Activated CD8-positive, alpha-beta T cell treated with anti-CD3 and anti-CD28 coated beads for 36 hours (primary cell): ENCODE results near the gene ANGEL1. TPM values are rescaled to one million over a fixed set of nuclear protein-coding genes. Genes with fewer than 3 reads are reported as not detected.

Experiments used
- ATAC-seq: fragments of 200-7000 bp; cut with Tn5 transposase; one replicate; pipeline ENCODE4 v1.10.0; 2021; ENCODE audit warnings: mild to moderate bottlenecking, moderate library complexity
- CTCF ChIA-PET: fragments of 350-600 bp; sonication (Branson Sonifier 250); formaldehyde crosslinking; loops from one replicate; lab custom pipeline; 2021; ENCODE audit warnings: antibody characterized with exemption; lab: Charles Lee
- POLR2A ChIA-PET: fragments of 350-600 bp; sonication (Branson Sonifier 250); formaldehyde crosslinking; loops from one replicate; lab custom pipeline; 2021; ENCODE audit warnings: antibody characterized with exemption; lab: Charles Lee
- DNase-seq: peaks from one replicate; pipeline ENCODE4 v3.0.0-alpha.2; 2020
- H3K27ac Mint-ChIP-seq: one replicate; pipeline ENCODE4 v1.8.0; 2021; ENCODE audit warnings: mild to moderate bottlenecking, mixed read lengths
- H3K27me3 Mint-ChIP-seq: one replicate; pipeline ENCODE4 v1.8.0; 2021; ENCODE audit warnings: mixed read lengths
- H3K36me3 Mint-ChIP-seq: one replicate; pipeline ENCODE4 v1.8.0; 2021; ENCODE audit warnings: low read depth, mixed read lengths
- H3K4me1 Mint-ChIP-seq: one replicate; pipeline ENCODE4 v1.8.0; 2021; ENCODE audit warnings: low read depth, mixed read lengths
- H3K4me3 Mint-ChIP-seq: one replicate; pipeline ENCODE4 v1.8.0; 2021; ENCODE audit warnings: mild to moderate bottlenecking, moderate library complexity, mixed read lengths
- H3K9me3 Mint-ChIP-seq: one replicate; pipeline ENCODE4 v1.8.0; 2021; ENCODE audit warnings: mixed read lengths
- CTCF ChIP-seq: fragments of 200-600 bp; IDR thresholded peaks from one replicate; pipeline ENCODE4 v1.8.0; 2022; ENCODE audit warnings: antibody characterized with exemption, mild to moderate bottlenecking
- intact Hi-C: fragments of 100-400 bp; cut with micrococcal nuclease; formaldehyde crosslinking; loops from one replicate; pipeline ENCODE4 v1.10.0; 2022
- total RNA-seq, 2 experiments: library from RNA; stranded (reverse); gene quantifications; one replicate each; pipeline ENCODE4 v1.2.3, GENCODE V29; 2021

The ANGEL1 gene
- total RNA-seq, 2 experiments from 2014 or later, result 16.5 to 21.5 TPM

GRCh38 chr14:76752744-76753143 lies 59.9 kb downstream of the ANGEL1 start:
- H3K27ac Mint-ChIP-seq, result no peak overlapping the region
- H3K4me3 Mint-ChIP-seq, result no peak overlapping the region
- no peaks in the 10 kb centered on the region for H3K4me1 Mint-ChIP-seq
- DNase-seq (no peak), ATAC-seq (no peak)
- intact Hi-C loops, result no loop called here
- no peaks in the 10 kb centered on the region for H3K36me3 Mint-ChIP-seq
- TF ChIP-seq CTCF, result no peak
- peaks cover 2% of the 10 kb centered on the region for H3K9me3 Mint-ChIP-seq
- peaks cover 4% of the 10 kb centered on the region for H3K27me3 Mint-ChIP-seq
- POLR2A ChIA-PET, result no interaction called here
- CTCF ChIA-PET, result no interaction called here

- ChIA-PET CTCF (no interaction called here), POLR2A (no interaction called here)
- ATAC-seq, result no peak
- no peak overlapping the region for H3K27ac Mint-ChIP-seq
- peaks cover 20% of the 10 kb centered on the region for H3K27me3 Mint-ChIP-seq
- no peaks in the 10 kb centered on the region for H3K4me1 Mint-ChIP-seq
- intact Hi-C loops, result no loop called here
- peaks cover 3% of the 10 kb centered on the region for H3K36me3 Mint-ChIP-seq
- no peak for TF ChIP-seq CTCF
- H3K4me3 Mint-ChIP-seq, result no peak overlapping the region
- H3K9me3 Mint-ChIP-seq, result peaks cover 14% of the 10 kb centered on the region
- DNase-seq, result no peak
These were observed 69.7 kb downstream of the ANGEL1 start for GRCh38 chr14:76742966-76743365.

- Mint-ChIP-seq H3K36me3 (peaks cover 3% of the 10 kb centered on the region), H3K27ac (no peak overlapping the region), H3K9me3 (peaks cover 14% of the 10 kb centered on the region), H3K4me1 (no peaks in the 10 kb centered on the region), H3K4me3 (no peak overlapping the region), H3K27me3 (peaks cover 20% of the 10 kb centered on the region)
- intact Hi-C loops, result no loop called here
- ATAC-seq (no peak), DNase-seq (no peak)
- TF ChIP-seq CTCF, result no peak
- POLR2A ChIA-PET, result no interaction called here
- CTCF ChIA-PET, result no interaction called here
These were observed 70.5 kb downstream of the ANGEL1 start for GRCh38 chr14:76742185-76742584.

GRCh38 chr14:76741074-76741473 lies 71.6 kb downstream of the ANGEL1 start:
- TF ChIP-seq CTCF, result no peak
- H3K4me3 Mint-ChIP-seq, result no peak overlapping the region
- H3K36me3 Mint-ChIP-seq, result peaks cover 3% of the 10 kb centered on the region
- ATAC-seq (no peak), DNase-seq (no peak)
- H3K4me1 Mint-ChIP-seq, result no peaks in the 10 kb centered on the region
- POLR2A ChIA-PET, result no interaction called here
- CTCF ChIA-PET, result no interaction called here
- peaks cover 14% of the 10 kb centered on the region for H3K9me3 Mint-ChIP-seq
- intact Hi-C loops, result no loop called here
- H3K27me3 Mint-ChIP-seq, result peaks cover 19% of the 10 kb centered on the region
- H3K27ac Mint-ChIP-seq, result no peak overlapping the region

Other genes with a start within 250 kb of the ANGEL1 start
- 1 to 10 TPM; 1.7 to 2.2 TPM for gene VASH1, start 51.4 kb downstream of the ANGEL1 start, total RNA-seq
- not detected for gene LRRC74A, start 13.5 kb upstream of the ANGEL1 start, total RNA-seq
- 10 to 100 TPM; 36.2 to 37.7 TPM for gene IRF2BPL, start 215.8 kb upstream of the ANGEL1 start, total RNA-seq